GM23248 (cell line): ENCODE measurements around the gene PFDN1. TPM values are rescaled to one million over a fixed set of nuclear protein-coding genes. Genes with fewer than 3 reads are reported as not detected.
A peak's percentile ranks its signal among the peaks of the same experiment; 100 is the strongest.
"Not testable (repeated sequence)": the region's sequence is repeated elsewhere in the genome, so short reads cannot be mapped to it uniquely, and the experiment has no call there.

ENCODE experiments used
- DNase-seq: peaks from one replicate; pipeline ENCODE4 v3.0.0-alpha.2; 2015
- H2AFZ ChIP-seq: fragments of 200-600 bp; sonication (generic); 2 replicates; pipeline ENCODE4 v1.6.1; 2016; ENCODE audit warnings: antibody characterized with exemption
- H3F3A ChIP-seq: fragments of 200-600 bp; sonication (generic); 2 replicates; pipeline ENCODE4 v1.6.1; 2016; ENCODE audit warnings: mild to moderate bottlenecking, antibody characterized with exemption, mixed run types; ENCODE audit not compliant: insufficient read depth
- H3K27ac ChIP-seq: fragments of 200-600 bp; sonication (generic); 2 replicates; pipeline ENCODE4 v1.5.1; 2016; ENCODE audit warnings: mild to moderate bottlenecking
- H3K27me3 ChIP-seq: fragments of 200-600 bp; sonication (generic); replicated peaks from 2 replicates; pipeline ENCODE4 v1.6.1; 2016; ENCODE audit warnings: mild to moderate bottlenecking; ENCODE audit not compliant: insufficient read depth
- H3K36me3 ChIP-seq: fragments of 200-600 bp; sonication (generic); 2 replicates; pipeline ENCODE4 v1.6.1; 2016; ENCODE audit warnings: low read depth, mild to moderate bottlenecking
- H3K4me1 ChIP-seq: fragments of 200-600 bp; sonication (generic); 2 replicates; pipeline ENCODE4 v1.6.1; 2016; ENCODE audit warnings: mild to moderate bottlenecking; ENCODE audit not compliant: insufficient read depth
- H3K4me2 ChIP-seq: fragments of 200-600 bp; sonication (generic); one replicate; pipeline ENCODE4 v1.6.1; 2016; ENCODE audit warnings: mild to moderate bottlenecking; ENCODE audit not compliant: unreplicated experiment
- H3K4me3 ChIP-seq: fragments of 200-600 bp; sonication (generic); 2 replicates; pipeline ENCODE4 v1.5.1; 2016; ENCODE audit warnings: mild to moderate bottlenecking
- H3K79me2 ChIP-seq: fragments of 200-600 bp; sonication (generic); 2 replicates; pipeline ENCODE4 v1.6.1; 2016; ENCODE audit warnings: mild to moderate bottlenecking; ENCODE audit not compliant: insufficient read depth
- H3K9ac ChIP-seq: fragments of 200-600 bp; sonication (generic); 2 replicates; pipeline ENCODE4 v1.6.1; 2016; ENCODE audit warnings: mild to moderate bottlenecking
- H3K9me2 ChIP-seq: fragments of 200-600 bp; sonication (generic); 2 replicates; pipeline ENCODE4 v1.6.1; 2016; ENCODE audit warnings: mixed run types, mild to moderate bottlenecking, moderate library complexity; ENCODE audit not compliant: insufficient read depth
- H3K9me3 ChIP-seq: fragments of 200-600 bp; sonication (generic); one replicate; pipeline ENCODE4 v1.6.1; 2017; ENCODE audit warnings: low read depth
- H4K20me1 ChIP-seq: fragments of 200-600 bp; sonication (generic); 2 replicates; pipeline ENCODE4 v1.6.0; 2016; ENCODE audit not compliant: insufficient read depth
- EZH2 ChIP-seq: fragments of 200-600 bp; sonication (generic); IDR thresholded peaks from 2 replicates; pipeline ENCODE4 v1.6.1; 2018; ENCODE audit warnings: antibody characterized with exemption, mild to moderate bottlenecking; ENCODE audit not compliant: insufficient read depth, poor library complexity, severe bottlenecking
- EZH2phosphoT487 ChIP-seq: fragments of 200-600 bp; sonication (generic); IDR thresholded peaks from 2 replicates; pipeline ENCODE4 v1.6.1; 2018; ENCODE audit warnings: antibody characterized with exemption, moderate library complexity, mild to moderate bottlenecking, low read depth; ENCODE audit not compliant: insufficient read depth
- WGBS, 2 experiments: methylation state at CpG; one replicate each; pipeline ENCODE4 v1.1.6; 2015 to 2017; ENCODE audit warnings: low lambda C conversion rate in 2 of 2, low coverage in 1 of 2; ENCODE audit errors: missing lambda C conversion rate in 2 of 2; 5-methylcytosine and 5-hydroxymethylcytosine counted together
- in situ Hi-C: fragments of 300-500 bp; cut with MboI; formaldehyde crosslinking; loops from 2 replicates; pipeline ENCODE4 v1.15.0; 2020
- polyA plus RNA-seq: library from polyadenylated mRNA; unstranded; fragments of >200 nt; fragmentation: Nextera tagmentation; extraction: Ambion mirVana; gene quantifications from 2 replicates; pipeline ENCODE4 v1.2.1, GENCODE V29; 2016
- total RNA-seq: library from RNA; depleted of rRNA; stranded (reverse); fragments of >200 nt; shearing (Covaris generic); gene quantifications from 2 replicates; pipeline ENCODE4 v1.2.3, GENCODE V29; 2014; rRNA removed

PFDN1 gene
- total and polyA plus RNA-seq, 2 experiments from 2014 or later, result 95.8 to 99.9 TPM

GRCh38 chr5:140202078-140202477 lies 100.8 kb downstream of the PFDN1 start:
- no peaks in the 10 kb centered on the region for H4K20me1 ChIP-seq
- H2AFZ ChIP-seq, result no peak overlapping the region
- TF ChIP-seq EZH2phosphoT487, result no peak
- no peak for TF ChIP-seq EZH2
- no peaks in the 10 kb centered on the region for H3F3A ChIP-seq
- no peaks in the 10 kb centered on the region for H3K27me3 ChIP-seq
- peaks cover 4% of the 10 kb centered on the region; the same call in 1 of the 2 replicates for H3K79me2 ChIP-seq
- H3K36me3 ChIP-seq, result peaks cover 4% of the 10 kb centered on the region; the same call in 1 of the 2 replicates
- peak overlapping the region; percentile 17; the same call in 1 of the 2 replicates for H3K27ac ChIP-seq
- no peak overlapping the region for H3K9ac ChIP-seq
- H3K4me2 ChIP-seq, result no peak overlapping the region
- H3K4me3 ChIP-seq, result no peak overlapping the region
- DNase-seq, result peak; percentile 62
- 66 to 72% methylated on average over 4 of the region's 4 CpGs for WGBS, 2 experiments
- no peaks in the 10 kb centered on the region for H3K9me2 ChIP-seq
- H3K4me1 ChIP-seq, result peaks cover 18% of the 10 kb centered on the region
- in situ Hi-C loops, result no loop called here
- no peaks in the 10 kb centered on the region for H3K9me3 ChIP-seq

- in situ Hi-C loops, H4K20me1 ChIP-seq, H3K4me3 ChIP-seq, H3K9ac ChIP-seq, DNase-seq, H3F3A ChIP-seq, H2AFZ ChIP-seq, H3K27ac ChIP-seq, H3K36me3 ChIP-seq, H3K4me1 ChIP-seq, H3K4me2 ChIP-seq, H3K27me3 ChIP-seq, H3K9me3 ChIP-seq, H3K79me2 ChIP-seq, H3K9me2 ChIP-seq: not testable (repeated sequence)
- WGBS, 2 experiments, result 71 to 75% methylated on average over 1 of the region's 1 CpG
These were observed 104.0 kb downstream of the PFDN1 start for GRCh38 chr5:140198915-140199314.

GRCh38 chr5:140197023-140197422 lies 105.9 kb downstream of the PFDN1 start:
- Histone ChIP-seq H3K36me3 (no peaks in the 10 kb centered on the region), H3K9ac (no peak overlapping the region), H3K4me3 (no peak overlapping the region), H3K27ac (no peak overlapping the region), H3K9me3 (no peaks in the 10 kb centered on the region), H3K9me2 (no peaks in the 10 kb centered on the region), H3F3A (no peaks in the 10 kb centered on the region), H4K20me1 (no peaks in the 10 kb centered on the region), H3K27me3 (no peaks in the 10 kb centered on the region), H3K4me2 (no peak overlapping the region), H3K79me2 (peaks cover 4% of the 10 kb centered on the region; the same call in 1 of the 2 replicates), H2AFZ (no peak overlapping the region), H3K4me1 (peaks cover 3% of the 10 kb centered on the region)
- no peak for DNase-seq
- no peak for TF ChIP-seq EZH2phosphoT487
- no peak for TF ChIP-seq EZH2
- in situ Hi-C loops, result no loop called here
- 94 to 100% methylated on average over 2 of the region's 2 CpGs for WGBS, 2 experiments

- no peak for DNase-seq
- Histone ChIP-seq H3K4me3 (no peak overlapping the region), H3K36me3 (no peaks in the 10 kb centered on the region), H3K9me2 (no peaks in the 10 kb centered on the region), H4K20me1 (no peaks in the 10 kb centered on the region), H3K4me1 (no peaks in the 10 kb centered on the region), H3K4me2 (no peak overlapping the region), H3K9ac (no peak overlapping the region), H3F3A (no peaks in the 10 kb centered on the region), H3K27me3 (no peaks in the 10 kb centered on the region), H2AFZ (no peak overlapping the region), H3K27ac (no peak overlapping the region), H3K9me3 (no peaks in the 10 kb centered on the region), H3K79me2 (peaks cover 4% of the 10 kb centered on the region; the same call in 1 of the 2 replicates)
- 71 to 93% methylated on average over 2 of the region's 2 CpGs for WGBS, 2 experiments
- in situ Hi-C loops, result no loop called here
- TF ChIP-seq EZH2, result no peak
- TF ChIP-seq EZH2phosphoT487, result no peak
These were observed 106.6 kb downstream of the PFDN1 start for GRCh38 chr5:140196115-140196814.

Other genes with a start within 250 kb of the PFDN1 start
- gene PURA, start 189.0 kb downstream of the PFDN1 start, total RNA-seq, result 24.2 and 30.6 TPM in 2 replicates
- gene PURA, start 189.0 kb downstream of the PFDN1 start, polyA plus RNA-seq, result 7.9 and 10.7 TPM in 2 replicates
- gene IGIP, start 177.2 kb downstream of the PFDN1 start, total RNA-seq, result 13.0 and 16.3 TPM in 2 replicates
- 3.4 and 3.5 TPM in 2 replicates for gene IGIP, start 177.2 kb downstream of the PFDN1 start, polyA plus RNA-seq
- 10.4 and 16.0 TPM in 2 replicates for gene CYSTM1, start 127.9 kb downstream of the PFDN1 start, total RNA-seq
- 42.3 and 45.5 TPM in 2 replicates for gene CYSTM1, start 127.9 kb downstream of the PFDN1 start, polyA plus RNA-seq
- 7.5 and 9.5 TPM in 2 replicates for gene HBEGF, start 43.5 kb upstream of the PFDN1 start, total RNA-seq
- gene HBEGF, start 43.5 kb upstream of the PFDN1 start, polyA plus RNA-seq, result 4.5 and 4.9 TPM in 2 replicates
- not detected in 2 replicates for gene SLC4A9, start 57.1 kb upstream of the PFDN1 start, total RNA-seq
- not detected in 2 replicates for gene SLC4A9, start 57.1 kb upstream of the PFDN1 start, polyA plus RNA-seq
- gene ANKHD1, start 98.7 kb upstream of the PFDN1 start, total RNA-seq, result 27.9 and 40.5 TPM in 2 replicates
- 24.3 and 26.1 TPM in 2 replicates for gene ANKHD1, start 98.7 kb upstream of the PFDN1 start, polyA plus RNA-seq
- 0.54 and 2.3 TPM in 2 replicates for gene EIF4EBP3, start 244.6 kb upstream of the PFDN1 start, total RNA-seq
- gene EIF4EBP3, start 244.6 kb upstream of the PFDN1 start, polyA plus RNA-seq, result 14.1 and 14.5 TPM in 2 replicates